DND-41 (cell line): ENCODE data around the gene SFMBT2.

Experiments
- CTCF ChIP-seq: IDR thresholded peaks from 2 replicates; pipeline ENCODE4 v1.5.1; 2012; ENCODE audit warnings: borderline replicate concordance, low read length, moderate library complexity, mild to moderate bottlenecking; ENCODE audit not compliant: poor library complexity, severe bottlenecking; ENCODE audit errors: extremely low read depth
- EZH2 ChIP-seq: IDR thresholded peaks from 3 replicates; pipeline ENCODE4 v1.6.1; 2012; ENCODE audit warnings: borderline replicate concordance, low read depth, mild to moderate bottlenecking, moderate library complexity, low read length, inconsistent platforms; ENCODE audit not compliant: severe bottlenecking

GRCh38 chr10:7251696-7252465 is 159.0 kb downstream of the SFMBT2 start:
- TF ChIP-seq CTCF (no peak), EZH2 (no peak)
